ENCODE measurements around the gene GRHPR.

Gene GRHPR

DNA sequence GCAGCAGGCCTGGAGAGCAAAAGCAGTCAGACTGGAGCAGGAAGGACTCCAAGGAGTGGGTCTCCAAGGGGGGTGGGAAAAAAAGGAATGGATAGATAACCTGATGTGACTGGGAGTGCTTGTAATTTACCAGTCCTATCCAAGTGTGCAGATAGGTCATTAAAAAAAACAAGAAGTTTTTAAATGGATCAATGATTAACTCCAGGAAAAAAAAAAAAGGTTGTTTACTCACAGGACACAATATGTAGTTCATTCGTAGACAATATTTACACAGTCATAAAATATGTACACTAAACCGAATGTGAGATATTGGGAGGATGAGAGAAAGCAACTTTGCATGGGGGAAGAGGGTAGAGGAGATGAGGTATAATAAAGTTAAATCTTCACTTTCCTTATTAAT, 22.4 kb downstream of the GRHPR start:
- peaks cover 27% of the 10 kb centered on the region for H3K36me3 ChIP-seq (replicated peaks)
- in situ Hi-C loops (cut with HindIII; ENCODE audit: low pct_ligation_motif_present, low sequenced_read_pairs) = no loop called here
- TF ChIP-seq, protein P1, sequence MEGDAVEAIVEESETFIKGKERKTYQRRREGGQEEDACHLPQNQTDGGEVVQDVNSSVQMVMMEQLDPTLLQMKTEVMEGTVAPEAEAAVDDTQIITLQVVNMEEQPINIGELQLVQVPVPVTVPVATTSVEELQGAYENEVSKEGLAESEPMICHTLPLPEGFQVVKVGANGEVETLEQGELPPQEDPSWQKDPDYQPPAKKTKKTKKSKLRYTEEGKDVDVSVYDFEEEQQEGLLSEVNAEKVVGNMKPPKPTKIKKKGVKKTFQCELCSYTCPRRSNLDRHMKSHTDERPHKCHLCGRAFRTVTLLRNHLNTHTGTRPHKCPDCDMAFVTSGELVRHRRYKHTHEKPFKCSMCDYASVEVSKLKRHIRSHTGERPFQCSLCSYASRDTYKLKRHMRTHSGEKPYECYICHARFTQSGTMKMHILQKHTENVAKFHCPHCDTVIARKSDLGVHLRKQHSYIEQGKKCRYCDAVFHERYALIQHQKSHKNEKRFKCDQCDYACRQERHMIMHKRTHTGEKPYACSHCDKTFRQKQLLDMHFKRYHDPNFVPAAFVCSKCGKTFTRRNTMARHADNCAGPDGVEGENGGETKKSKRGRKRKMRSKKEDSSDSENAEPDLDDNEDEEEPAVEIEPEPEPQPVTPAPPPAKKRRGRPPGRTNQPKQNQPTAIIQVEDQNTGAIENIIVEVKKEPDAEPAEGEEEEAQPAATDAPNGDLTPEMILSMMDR (IDR thresholded peaks at IDR 0.05; ENCODE audit: low read depth, low read length, missing control alignments) = no peak
- no peak overlapping the region for H3K27ac ChIP-seq
- no peak for DNase-seq
- no peak overlapping the region for H3K4me3 ChIP-seq (ENCODE audit: low read depth, low read length)
- no peaks in the 10 kb centered on the region for H3K27me3 ChIP-seq (replicated peaks)

DNA sequence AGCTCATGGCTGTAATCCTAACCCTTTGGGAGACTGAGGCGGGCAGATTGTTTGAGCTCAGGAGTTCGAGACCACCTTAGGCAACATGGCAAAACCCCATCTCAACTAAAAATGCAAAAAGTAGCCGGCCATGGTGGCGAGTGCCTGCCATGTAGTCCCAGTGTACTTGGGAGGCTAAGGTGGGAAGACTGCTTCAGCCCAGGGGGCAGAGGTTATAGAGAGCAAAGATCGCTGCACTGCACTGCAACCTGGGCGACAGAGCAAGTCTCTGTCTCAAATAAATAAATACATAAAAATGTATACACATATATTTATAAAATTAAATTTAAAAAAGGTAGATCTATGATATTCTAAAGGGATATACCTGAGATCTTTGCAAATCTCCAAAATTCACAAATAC, 23.3 kb downstream of the GRHPR start:
- in situ Hi-C loops (cut with HindIII; ENCODE audit: low pct_ligation_motif_present, low sequenced_read_pairs) = no loop called here
- no peak for DNase-seq
- no peak overlapping the region for H3K4me3 ChIP-seq (ENCODE audit: low read depth, low read length)
- no peak overlapping the region for H3K27ac ChIP-seq
- H3K27me3 ChIP-seq (replicated peaks) = no peaks in the 10 kb centered on the region
- TF ChIP-seq, protein P1 (IDR thresholded peaks at IDR 0.05; ENCODE audit: low read depth, low read length, missing control alignments) = no peak
- peaks cover 19% of the 10 kb centered on the region for H3K36me3 ChIP-seq (replicated peaks)

DNA sequence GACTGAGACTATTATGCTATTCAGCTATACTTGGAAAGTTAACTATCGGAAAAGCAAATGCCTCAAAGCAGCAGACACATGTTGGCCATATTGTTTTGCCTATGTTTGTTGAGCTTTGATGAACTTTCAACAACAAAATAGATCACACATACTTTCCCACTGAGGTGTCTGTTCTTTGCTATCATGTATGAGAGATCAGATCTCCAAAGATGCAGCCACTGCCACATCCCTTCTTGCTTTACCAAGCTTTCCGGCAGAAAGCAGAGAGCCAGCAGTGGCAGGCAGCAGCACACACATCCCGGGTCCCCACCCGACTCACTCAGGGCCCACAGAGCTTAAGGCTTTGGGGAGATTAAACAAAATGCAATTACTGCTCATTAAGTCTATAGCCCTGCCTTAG, 23.9 kb downstream of the GRHPR start:
- Histone ChIP-seq H3K27ac (no peak overlapping the region), H3K27me3 (replicated peaks) (no peaks in the 10 kb centered on the region), H3K4me3 (ENCODE audit: low read depth, low read length) (no peak overlapping the region), H3K36me3 (replicated peaks) (peaks cover 13% of the 10 kb centered on the region)
- in situ Hi-C loops (cut with HindIII; ENCODE audit: low pct_ligation_motif_present, low sequenced_read_pairs) = no loop called here
- no peak for DNase-seq
- TF ChIP-seq, protein P1 (IDR thresholded peaks at IDR 0.05; ENCODE audit: low read depth, low read length, missing control alignments) = no peak

DNA sequence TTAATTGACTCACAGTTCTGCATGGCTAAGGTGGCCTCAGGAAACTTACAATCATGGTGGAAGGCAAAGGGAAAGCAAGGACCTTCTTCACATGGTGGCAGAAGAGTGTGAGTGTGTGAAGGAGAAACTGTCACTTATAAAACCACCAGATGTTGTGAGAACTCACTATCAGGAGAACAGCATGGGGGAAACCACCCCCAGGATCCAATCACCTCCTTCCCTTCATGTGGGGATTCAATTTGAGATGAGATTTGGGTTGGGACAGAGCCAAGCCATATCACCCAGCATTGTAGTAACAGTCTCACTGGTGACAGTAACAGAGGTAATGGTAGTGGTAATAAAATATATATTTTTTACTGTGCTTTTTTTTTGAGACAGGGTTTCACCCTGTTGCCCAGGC, 24.6 kb downstream of the GRHPR start:
- DNase-seq = no peak
- TF ChIP-seq, protein P1 (IDR thresholded peaks at IDR 0.05; ENCODE audit: low read depth, low read length, missing control alignments) = no peak
- Histone ChIP-seq H3K4me3 (ENCODE audit: low read depth, low read length) (no peak overlapping the region), H3K36me3 (replicated peaks) (peaks cover 6% of the 10 kb centered on the region), H3K27me3 (replicated peaks) (no peaks in the 10 kb centered on the region), H3K27ac (no peak overlapping the region)
- in situ Hi-C loops (cut with HindIII; ENCODE audit: low pct_ligation_motif_present, low sequenced_read_pairs) = no loop called here

DNA sequence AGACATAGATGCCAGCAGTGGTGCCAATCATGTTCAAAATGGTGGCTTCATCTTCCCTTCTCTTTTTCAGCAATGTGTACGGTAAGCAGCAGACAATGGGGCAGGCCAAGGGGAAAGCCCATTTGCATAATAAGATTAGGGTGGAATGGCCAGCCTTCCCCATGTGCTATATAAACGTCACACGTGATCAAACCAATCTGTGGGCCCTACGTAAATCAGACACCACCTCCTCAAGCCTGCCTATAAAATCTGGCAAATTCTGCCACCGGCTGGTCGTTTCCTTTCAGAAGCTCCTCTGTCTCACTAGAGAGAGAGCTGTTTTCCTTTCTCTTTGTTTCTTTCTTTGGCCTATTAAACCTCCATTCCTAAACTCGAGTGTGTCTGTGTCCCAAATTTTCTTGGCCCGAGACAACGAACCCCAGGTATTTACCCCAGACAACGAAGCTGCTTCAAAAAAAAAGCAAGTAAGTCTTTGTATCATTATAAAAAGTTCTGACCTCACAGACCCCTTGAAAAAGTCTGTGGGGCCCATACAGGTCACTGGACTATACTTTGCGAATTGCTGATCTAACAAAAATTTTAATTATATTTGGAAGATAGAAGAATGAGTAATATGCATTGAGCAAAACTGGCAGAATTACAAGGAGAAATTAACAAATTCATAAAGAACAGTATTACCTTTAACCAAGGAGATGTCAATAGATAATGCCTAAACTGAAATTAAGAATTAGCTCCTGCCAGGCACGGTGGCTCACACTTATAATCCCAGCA, 27.6 kb downstream of the GRHPR start:
- Histone ChIP-seq H3K27me3 (replicated peaks) (no peaks in the 10 kb centered on the region), H3K27ac (no peak overlapping the region), H3K4me3 (ENCODE audit: low read depth, low read length) (no peak overlapping the region), H3K36me3 (replicated peaks) (no peaks in the 10 kb centered on the region)
- TF ChIP-seq, protein P1 (IDR thresholded peaks at IDR 0.05; ENCODE audit: low read depth, low read length, missing control alignments) = no peak
- in situ Hi-C loops (cut with HindIII; ENCODE audit: low pct_ligation_motif_present, low sequenced_read_pairs) = no loop called here
- no peak for DNase-seq

DNA sequence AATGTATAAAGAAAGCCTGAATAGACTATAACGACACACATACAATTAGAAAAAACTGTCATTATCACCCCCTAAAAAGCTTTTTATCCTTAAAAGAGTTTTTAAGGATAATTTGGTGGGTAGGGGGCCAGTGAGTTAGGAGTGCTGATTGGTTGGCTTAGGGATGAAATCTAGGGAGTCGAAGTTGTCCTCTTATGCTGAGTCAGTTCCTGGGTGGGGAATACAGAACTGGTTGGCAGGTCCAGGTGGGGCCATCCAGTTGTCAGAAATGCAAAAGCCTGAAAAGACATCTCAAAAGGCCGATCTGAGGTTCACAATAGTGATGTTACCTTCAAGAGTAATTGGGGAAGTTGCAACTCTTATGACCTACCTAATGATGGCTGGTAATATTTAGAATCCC, 29.1 kb downstream of the GRHPR start:
- H3K4me3 ChIP-seq (ENCODE audit: low read depth, low read length) = no peak overlapping the region
- no peaks in the 10 kb centered on the region for H3K36me3 ChIP-seq (replicated peaks)
- DNase-seq = no peak
- in situ Hi-C loops (cut with HindIII; ENCODE audit: low pct_ligation_motif_present, low sequenced_read_pairs) = no loop called here
- no peaks in the 10 kb centered on the region for H3K27me3 ChIP-seq (replicated peaks)
- no peak overlapping the region for H3K27ac ChIP-seq
- TF ChIP-seq, protein P1 (IDR thresholded peaks at IDR 0.05; ENCODE audit: low read depth, low read length, missing control alignments) = no peak

Data from brain microvascular endothelial cell (primary cell).